Measurements from ENCODE around the gene PTGER4.

The PTGER4 gene

GRCh38 chr5:40685976-40686486, 6.3 kb downstream of the PTGER4 start:
- DNase-seq (ENCODE audit: extremely low read depth, low read depth): no peak
- TF ChIP-seq CTCF (IDR thresholded peaks at IDR 0.05; ENCODE audit: low read depth, low read length): no peak

- no peak for DNase-seq (ENCODE audit: extremely low read depth, low read depth)
- no peak for TF ChIP-seq CTCF (IDR thresholded peaks at IDR 0.05; ENCODE audit: low read depth, low read length)
Measured at GRCh38 chr5:40687321-40687720, 7.6 kb downstream of the PTGER4 start.

GRCh38 chr5:40688127-40688761, 8.5 kb downstream of the PTGER4 start:
- peak; percentile 62 for DNase-seq (ENCODE audit: extremely low read depth, low read depth)
- TF ChIP-seq CTCF (IDR thresholded peaks at IDR 0.05; ENCODE audit: low read depth, low read length): peak; percentile 76

GRCh38 chr5:40688996-40689395, 9.3 kb downstream of the PTGER4 start:
- DNase-seq (ENCODE audit: extremely low read depth, low read depth): no peak
- no peak for TF ChIP-seq CTCF (IDR thresholded peaks at IDR 0.05; ENCODE audit: low read depth, low read length)

- TF ChIP-seq CTCF (IDR thresholded peaks at IDR 0.05; ENCODE audit: low read depth, low read length): no peak
- peak; percentile 66 for DNase-seq (ENCODE audit: extremely low read depth, low read depth)
Measured at GRCh38 chr5:40689438-40689837, 9.7 kb downstream of the PTGER4 start.

- no peak for TF ChIP-seq CTCF (IDR thresholded peaks at IDR 0.05; ENCODE audit: low read depth, low read length)
- no peak for DNase-seq (ENCODE audit: extremely low read depth, low read depth)
Measured at GRCh38 chr5:40690267-40690666, 10.6 kb downstream of the PTGER4 start.

GRCh38 chr5:40691894-40692293, 12.2 kb downstream of the PTGER4 start:
- DNase-seq (ENCODE audit: extremely low read depth, low read depth): no peak
- no peak for TF ChIP-seq CTCF (IDR thresholded peaks at IDR 0.05; ENCODE audit: low read depth, low read length)

Measured in AG09319 (cell line).